Osteocyte (in vitro differentiated cells): Measurements from ENCODE around the gene PIEZO1. TPM values are rescaled to one million over a fixed set of nuclear protein-coding genes. Genes with fewer than 3 reads are reported as not detected.

Experiments used
- DNase-seq: peaks from one replicate; pipeline ENCODE4 v3.0.0; 2021; ENCODE audit warnings: mixed read lengths; ENCODE audit not compliant: unreplicated experiment; ENCODE audit errors: extremely low spot score
- H3K27ac Mint-ChIP-seq: one replicate; pipeline ENCODE4 v1.8.0; 2021; ENCODE audit warnings: mild to moderate bottlenecking, mixed read lengths; ENCODE audit not compliant: unreplicated experiment
- H3K27me3 Mint-ChIP-seq: one replicate; pipeline ENCODE4 v1.8.0; 2021; ENCODE audit warnings: mixed read lengths; ENCODE audit not compliant: unreplicated experiment
- H3K36me3 Mint-ChIP-seq: one replicate; pipeline ENCODE4 v1.8.0; 2021; ENCODE audit warnings: mixed read lengths; ENCODE audit not compliant: unreplicated experiment
- H3K4me1 Mint-ChIP-seq: one replicate; pipeline ENCODE4 v1.8.0; 2021; ENCODE audit warnings: mixed read lengths; ENCODE audit not compliant: unreplicated experiment
- H3K4me3 Mint-ChIP-seq: one replicate; pipeline ENCODE4 v1.8.0; 2021; ENCODE audit warnings: mild to moderate bottlenecking, moderate library complexity, mixed read lengths; ENCODE audit not compliant: unreplicated experiment
- H3K9me3 Mint-ChIP-seq: one replicate; pipeline ENCODE4 v1.8.0; 2021; ENCODE audit warnings: mixed read lengths; ENCODE audit not compliant: unreplicated experiment
- CTCF ChIP-seq: fragments of 200-600 bp; sonication (generic); IDR thresholded peaks from 2 replicates; pipeline ENCODE4 v1.5.0; 2021; ENCODE audit warnings: antibody characterized with exemption, mild to moderate bottlenecking, moderate library complexity
- total RNA-seq: library from RNA; stranded (reverse); gene quantifications from 2 replicates; pipeline ENCODE4 v1.2.1, GENCODE V29; 2021

PIEZO1 gene
- total RNA-seq, 1 donor from 2014 or later, result 165 TPM

- H3K4me1 Mint-ChIP-seq, result peaks cover 33% of the 10 kb centered on the region
- H3K4me3 Mint-ChIP-seq, result no peak overlapping the region
- H3K27me3 Mint-ChIP-seq, result no peaks in the 10 kb centered on the region
- no peak overlapping the region for H3K27ac Mint-ChIP-seq
- DNase-seq, result no peak
- no peaks in the 10 kb centered on the region for H3K9me3 Mint-ChIP-seq
- no peak for TF ChIP-seq CTCF
- no peaks in the 10 kb centered on the region for H3K36me3 Mint-ChIP-seq
Observed at GRCh38 chr16:88748364-88748763, 36.7 kb downstream of the PIEZO1 start.

GRCh38 chr16:88747588-88748301 is 37.3 kb downstream of the PIEZO1 start:
- Mint-ChIP-seq H3K27me3 (no peaks in the 10 kb centered on the region), H3K4me3 (no peak overlapping the region), H3K4me1 (peaks cover 30% of the 10 kb centered on the region), H3K27ac (no peak overlapping the region), H3K36me3 (no peaks in the 10 kb centered on the region), H3K9me3 (no peaks in the 10 kb centered on the region)
- no peak for DNase-seq
- peak; percentile 19 for TF ChIP-seq CTCF

- TF ChIP-seq CTCF, result no peak
- DNase-seq, result no peak
- H3K4me3 Mint-ChIP-seq, result no peak overlapping the region
- H3K4me1 Mint-ChIP-seq, result peaks cover 26% of the 10 kb centered on the region
- no peaks in the 10 kb centered on the region for H3K9me3 Mint-ChIP-seq
- H3K27me3 Mint-ChIP-seq, result no peaks in the 10 kb centered on the region
- no peaks in the 10 kb centered on the region for H3K36me3 Mint-ChIP-seq
- peak overlapping the region; percentile 45 for H3K27ac Mint-ChIP-seq
Observed at GRCh38 chr16:88746506-88746905, 38.5 kb downstream of the PIEZO1 start.

- no peak overlapping the region for H3K4me3 Mint-ChIP-seq
- H3K9me3 Mint-ChIP-seq, result no peaks in the 10 kb centered on the region
- H3K27ac Mint-ChIP-seq, result no peak overlapping the region
- no peaks in the 10 kb centered on the region for H3K27me3 Mint-ChIP-seq
- no peak for TF ChIP-seq CTCF
- H3K36me3 Mint-ChIP-seq, result no peaks in the 10 kb centered on the region
- peaks cover 26% of the 10 kb centered on the region for H3K4me1 Mint-ChIP-seq
- DNase-seq, result no peak
Observed at GRCh38 chr16:88744577-88745521, 40.2 kb downstream of the PIEZO1 start.
